BLaER1 treated with 17β-estradiol and CSF1 and Interleukin-3, amounts not matched to agents 10 nM and 100 nM (cell line): ENCODE results near the gene SYNDIG1.

Experiments used
- H3K27ac ChIP-seq, 11 experiments: shearing (Covaris generic); formaldehyde crosslinking; 2 replicates each; pipeline ENCODE4 v1.8.1; 2022
- H3K27me3 ChIP-seq, 11 experiments: shearing (Covaris generic); formaldehyde crosslinking; 2 replicates each; pipeline ENCODE4 v1.8.1; 2022
- H3K36me3 ChIP-seq, 11 experiments: shearing (Covaris generic); formaldehyde crosslinking; 2 replicates each; pipeline ENCODE4 v1.8.1; 2022
- H3K4me1 ChIP-seq, 10 experiments: shearing (Covaris generic); formaldehyde crosslinking; 2 replicates each; pipeline ENCODE4 v1.8.1; 2022
- H3K4me2 ChIP-seq, 11 experiments: shearing (Covaris generic); formaldehyde crosslinking; 2 replicates each; pipeline ENCODE4 v1.8.1; 2022
- H3K4me3 ChIP-seq, 10 experiments: shearing (Covaris generic); formaldehyde crosslinking; 2 replicates each; pipeline ENCODE4 v1.8.1; 2022
- H3K9ac ChIP-seq, 11 experiments: shearing (Covaris generic); formaldehyde crosslinking; 2 replicates each; pipeline ENCODE4 v1.8.1; 2022
- H3K9me3 ChIP-seq, 11 experiments: shearing (Covaris generic); formaldehyde crosslinking; replicated peaks in 1 of 11; 2 replicates each; pipeline ENCODE4 v1.8.1; 2022
- H4K20me1 ChIP-seq, 11 experiments: shearing (Covaris generic); formaldehyde crosslinking; 2 replicates each; pipeline ENCODE4 v1.8.1; 2022
- Cebpa-rat ChIP-seq, 11 experiments: shearing (Covaris generic); IDR thresholded peaks; 2 replicates each; pipeline ENCODE4 v1.8.1; 2022

The SYNDIG1 gene

DNA sequence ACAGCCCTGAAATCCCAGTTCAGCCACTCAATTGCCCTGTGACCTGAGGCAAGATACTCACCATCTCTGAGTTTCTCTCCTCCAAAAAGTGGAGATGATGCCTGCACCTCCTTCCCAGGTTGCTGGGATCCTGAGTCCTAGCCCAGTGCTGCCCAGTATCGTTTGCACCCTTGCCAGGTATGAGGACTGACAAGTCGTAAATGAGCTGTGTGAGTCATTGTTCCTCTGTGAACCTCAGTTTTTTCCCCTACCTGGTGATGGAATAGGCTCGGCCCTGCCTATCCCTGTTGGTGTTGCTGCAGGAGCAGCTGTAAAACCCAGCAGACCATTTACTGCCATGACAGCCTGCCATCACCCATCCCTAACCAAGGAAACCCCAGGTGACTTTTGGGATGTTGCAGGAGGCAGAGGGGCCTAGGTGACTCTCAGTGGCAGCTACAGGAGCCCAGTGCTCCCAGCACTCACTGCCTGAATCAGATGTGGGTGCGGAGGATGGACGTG lies 229.3 kb downstream of the SYNDIG1 start:
- peak overlapping the region in 10 of 11 experiments; percentile 27 to 81 (median 62); a peak in 18 of 22 replicates for H3K4me2 ChIP-seq

DNA sequence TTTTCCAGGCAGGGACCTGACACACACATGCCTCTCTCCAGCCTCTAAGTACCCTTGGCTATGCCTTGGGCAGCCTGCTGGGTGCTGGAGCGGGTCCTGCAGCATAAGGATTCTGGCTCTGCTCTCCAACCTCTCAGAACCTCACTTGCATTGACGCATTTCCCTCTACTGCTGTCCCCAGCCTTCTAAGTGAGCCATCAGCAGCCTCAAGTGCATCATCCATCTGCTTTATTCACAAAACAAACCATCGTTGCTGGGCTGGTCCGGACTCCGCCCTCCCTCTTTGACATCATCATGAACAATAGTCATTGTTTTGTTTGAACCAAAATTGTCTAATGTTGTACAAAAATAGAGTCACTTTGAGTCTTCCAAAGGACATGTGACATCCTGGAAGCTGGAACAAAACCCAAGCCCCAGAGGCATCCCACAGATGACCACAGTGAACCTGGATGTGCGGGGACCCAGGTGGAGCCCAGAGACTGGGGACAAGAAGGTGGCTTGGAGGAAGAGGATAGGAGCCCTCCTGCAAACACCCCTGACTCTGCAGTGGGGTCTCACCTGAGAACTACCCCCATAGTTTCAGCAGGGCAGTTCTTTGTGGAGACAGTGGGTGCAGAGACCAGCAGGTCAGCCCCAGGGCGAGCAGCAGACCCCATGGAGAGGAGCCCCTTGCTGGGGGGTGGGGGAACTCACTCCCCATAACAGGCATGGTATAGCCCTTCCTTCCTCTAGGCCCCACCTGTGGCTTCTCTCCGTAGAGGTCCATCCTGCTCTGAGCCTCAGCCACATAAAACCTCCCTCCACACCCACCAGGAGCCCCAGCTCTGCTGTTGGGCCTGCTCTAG lies 230.1 kb downstream of the SYNDIG1 start:
- 0 out of 22 replicates have a peak, but pooled peaks cover 0 to 3% (median 0%) of the 10 kb centered on the region in 11 experiments for H3K9me3 ChIP-seq
- TF ChIP-seq Cebpa-rat (IDR thresholded peaks at IDR 0.05), result no peak
- H3K36me3 ChIP-seq, result no peaks in the 10 kb centered on the region
- peaks cover 5 to 35% (median 28%) of the 10 kb centered on the region in 10 experiments; a peak in 16 of 20 replicates for H3K4me1 ChIP-seq
- no peak overlapping the region for H3K9ac ChIP-seq
- peak overlapping the region in 7 of 11 experiments; percentile 46 to 81 (median 65); a peak in 12 of 22 replicates for H3K4me2 ChIP-seq
- no peaks in the 10 kb centered on the region for H4K20me1 ChIP-seq
- no peak overlapping the region for H3K27ac ChIP-seq
- H3K27me3 ChIP-seq, result no peaks in the 10 kb centered on the region
- H3K4me3 ChIP-seq, result no peak overlapping the region

More for the DNA sequence above, 229.3 kb downstream of the SYNDIG1 start:
- Histone ChIP-seq H4K20me1 (no peaks in the 10 kb centered on the region), H3K36me3 (no peaks in the 10 kb centered on the region), H3K9ac (peak overlapping the region in 1 of 11 experiments; percentile 32; a peak in 1 of 22 replicates), H3K27me3 (no peaks in the 10 kb centered on the region), H3K4me3 (no peak overlapping the region), H3K27ac (peak overlapping the region in 4 of 11 experiments; percentile 2 to 45 (median 28); a peak in 4 of 22 replicates), H3K4me1 (peaks cover 5 to 36% (median 28%) of the 10 kb centered on the region in 10 experiments; a peak in 16 of 20 replicates), H3K9me3 (0 out of 22 replicates have a peak, but pooled peaks cover 0 to 3% (median 0%) of the 10 kb centered on the region in 11 experiments)
- no peak for TF ChIP-seq Cebpa-rat (IDR thresholded peaks at IDR 0.05)

DNA sequence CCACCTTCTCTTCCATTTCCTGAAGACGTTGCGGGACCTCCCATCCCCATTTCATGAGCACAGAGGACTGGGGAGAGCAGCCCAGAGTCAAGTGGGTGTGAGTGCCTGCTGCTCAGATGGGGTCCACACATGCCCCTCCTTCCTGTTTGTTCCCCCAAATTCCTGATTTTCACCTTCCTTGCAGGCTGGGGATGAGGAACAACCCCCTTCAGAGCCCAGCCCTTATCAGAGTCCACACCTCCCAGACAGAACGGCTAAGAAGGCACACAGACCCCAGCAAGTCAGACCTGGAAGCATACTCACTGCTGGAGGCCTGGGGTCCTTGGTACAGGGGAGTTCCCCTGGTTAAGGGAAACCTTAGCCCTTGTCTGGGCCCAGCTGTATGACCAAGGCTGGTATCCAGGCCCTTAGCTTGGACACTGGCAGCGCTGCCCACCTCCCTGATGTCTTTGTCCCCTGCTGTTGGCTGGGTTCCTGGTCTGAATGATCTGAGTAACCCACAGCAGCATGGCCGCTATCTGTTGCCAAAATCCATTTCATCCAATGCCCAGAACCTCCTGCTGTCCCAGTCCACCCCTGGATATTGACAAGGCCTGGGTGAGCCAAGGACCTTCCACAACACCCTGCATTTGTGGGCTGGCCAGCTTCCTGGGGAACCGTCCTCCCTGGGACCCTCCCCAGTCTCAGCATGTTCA lies 230.9 kb downstream of the SYNDIG1 start:
- peaks cover 5 to 34% (median 28%) of the 10 kb centered on the region in 10 experiments; a peak in 16 of 20 replicates for H3K4me1 ChIP-seq
- no peak for TF ChIP-seq Cebpa-rat (IDR thresholded peaks at IDR 0.05)
- H3K9me3 ChIP-seq, result 0 out of 22 replicates have a peak, but pooled peaks cover 0 to 3% (median 0%) of the 10 kb centered on the region in 11 experiments
- H3K27me3 ChIP-seq, result no peaks in the 10 kb centered on the region
- H3K4me2 ChIP-seq, result peak overlapping the region in 6 of 11 experiments; percentile 22 to 81 (median 32); a peak in 7 of 22 replicates
- H3K27ac ChIP-seq, result no peak overlapping the region
- no peak overlapping the region for H3K4me3 ChIP-seq
- H3K36me3 ChIP-seq, result no peaks in the 10 kb centered on the region
- H4K20me1 ChIP-seq, result no peaks in the 10 kb centered on the region
- H3K9ac ChIP-seq, result no peak overlapping the region

DNA sequence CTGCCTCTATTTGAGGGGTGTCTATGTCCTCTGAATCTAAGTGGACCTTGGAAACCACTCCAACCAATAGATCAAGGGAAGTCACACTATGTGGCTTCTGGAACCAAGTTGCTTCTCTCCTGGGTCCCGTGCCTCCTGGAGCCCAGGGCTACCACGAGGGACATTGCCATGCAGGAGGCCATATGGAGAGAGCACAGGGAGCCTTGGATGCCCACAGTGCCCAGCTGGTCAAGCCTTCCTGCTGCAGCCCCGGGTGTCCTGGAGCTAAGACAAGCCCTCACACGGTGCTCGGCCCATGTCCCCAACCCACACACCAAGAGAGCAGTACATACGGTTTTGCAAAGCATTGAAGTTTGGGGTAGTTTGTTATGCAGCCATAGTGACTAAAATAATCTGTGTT lies 231.6 kb downstream of the SYNDIG1 start:
- Histone ChIP-seq H4K20me1 (no peaks in the 10 kb centered on the region), H3K27me3 (no peaks in the 10 kb centered on the region), H3K9me3 (0 out of 22 replicates have a peak, but pooled peaks cover 0 to 3% (median 0%) of the 10 kb centered on the region in 11 experiments), H3K4me3 (no peak overlapping the region), H3K4me1 (peaks cover 5 to 34% (median 28%) of the 10 kb centered on the region in 10 experiments; a peak in 16 of 20 replicates), H3K4me2 (no peak overlapping the region), H3K27ac (no peak overlapping the region), H3K36me3 (no peaks in the 10 kb centered on the region), H3K9ac (no peak overlapping the region)
- TF ChIP-seq Cebpa-rat (IDR thresholded peaks at IDR 0.05), result no peak

DNA sequence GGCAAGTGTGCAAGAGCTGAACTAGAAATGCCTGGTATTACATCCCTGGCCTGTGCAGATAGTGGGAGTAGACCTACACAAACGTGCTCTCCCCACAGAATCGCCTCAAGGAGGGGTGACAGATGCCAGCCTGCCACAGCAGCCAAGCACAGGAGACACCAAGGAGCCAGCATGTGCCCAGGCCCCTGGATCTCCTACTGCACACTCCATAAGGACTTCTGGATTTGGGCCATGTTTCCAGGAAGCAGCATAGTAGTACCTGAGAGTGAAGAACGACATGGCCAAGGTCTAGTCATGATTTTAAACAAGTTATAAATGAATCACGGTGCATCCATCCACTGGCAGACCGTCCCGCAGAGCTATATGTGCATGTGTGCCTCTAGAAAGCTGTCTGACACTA lies 232.2 kb downstream of the SYNDIG1 start:
- H3K27me3 ChIP-seq, result no peaks in the 10 kb centered on the region
- H4K20me1 ChIP-seq, result no peaks in the 10 kb centered on the region
- no peak overlapping the region for H3K9ac ChIP-seq
- H3K27ac ChIP-seq, result no peak overlapping the region
- no peaks in the 10 kb centered on the region for H3K36me3 ChIP-seq
- no peaks in the 10 kb centered on the region for H3K9me3 ChIP-seq
- H3K4me3 ChIP-seq, result no peak overlapping the region
- peaks cover 5 to 34% (median 28%) of the 10 kb centered on the region in 10 experiments; a peak in 16 of 20 replicates for H3K4me1 ChIP-seq
- no peak overlapping the region for H3K4me2 ChIP-seq
- TF ChIP-seq Cebpa-rat (IDR thresholded peaks at IDR 0.05), result no peak

DNA sequence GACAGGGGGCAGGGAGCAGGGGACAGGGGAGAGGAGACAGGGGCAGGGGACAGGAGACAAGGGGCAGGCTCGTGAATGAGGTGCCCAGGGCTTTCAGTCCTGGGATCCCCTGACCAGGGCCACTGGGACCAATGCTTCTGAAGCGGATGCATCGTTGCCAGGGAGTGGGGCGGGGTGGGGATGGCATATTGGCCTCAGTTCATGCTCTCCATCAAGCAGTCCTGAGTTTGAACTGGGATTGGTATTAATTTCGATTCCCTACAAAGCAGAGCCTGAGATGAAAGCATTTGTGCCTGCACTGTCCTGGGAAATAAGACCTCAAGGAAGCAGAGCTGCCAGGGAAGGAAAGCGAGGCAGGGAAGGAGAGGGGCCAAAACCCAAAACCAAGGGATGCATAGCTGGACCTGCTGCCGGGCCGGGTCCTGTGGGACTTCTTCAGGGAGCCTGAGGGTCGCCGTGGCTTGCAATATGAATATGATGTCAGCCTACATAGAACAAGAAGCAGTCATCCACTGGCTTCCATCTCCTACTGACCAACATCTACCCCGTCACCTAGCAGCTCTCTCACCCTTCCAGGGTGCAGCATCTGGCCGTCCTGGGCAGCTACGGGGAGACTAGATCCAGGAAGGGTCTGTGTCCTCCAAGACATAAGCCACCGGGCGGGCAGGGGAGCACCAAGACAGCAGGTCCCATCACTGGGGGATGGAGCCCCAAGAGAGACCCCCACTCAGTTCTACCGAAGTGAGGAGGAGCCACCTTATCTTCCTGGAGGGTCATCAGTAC lies 233.3 kb downstream of the SYNDIG1 start:
- Histone ChIP-seq H3K4me1 (peaks cover 5 to 28% (median 23%) of the 10 kb centered on the region in 10 experiments; a peak in 16 of 20 replicates), H3K4me2 (no peak overlapping the region), H3K9ac (no peak overlapping the region), H3K9me3 (no peaks in the 10 kb centered on the region), H4K20me1 (no peaks in the 10 kb centered on the region), H3K36me3 (no peaks in the 10 kb centered on the region), H3K27ac (no peak overlapping the region), H3K27me3 (no peaks in the 10 kb centered on the region), H3K4me3 (no peak overlapping the region)
- TF ChIP-seq Cebpa-rat (IDR thresholded peaks at IDR 0.05), result no peak

DNA sequence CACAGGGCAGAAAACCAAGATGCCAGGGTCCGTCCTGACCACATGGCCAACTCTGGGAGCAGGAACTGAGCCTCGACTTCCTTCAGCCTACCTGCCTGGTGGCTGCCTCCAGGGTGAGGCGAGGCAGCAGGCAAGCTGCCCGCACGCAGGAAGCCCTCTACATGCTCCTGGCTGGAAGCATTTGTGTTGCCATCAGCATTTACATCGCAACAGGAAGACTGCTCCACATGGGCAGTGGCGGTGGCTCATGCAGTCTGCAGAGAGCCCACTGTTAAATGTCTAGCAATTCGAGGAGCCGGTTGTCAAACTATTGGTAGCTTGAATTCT lies 233.8 kb downstream of the SYNDIG1 start:
- no peak overlapping the region for H3K4me2 ChIP-seq
- no peaks in the 10 kb centered on the region for H3K9me3 ChIP-seq
- H4K20me1 ChIP-seq, result no peaks in the 10 kb centered on the region
- peaks cover 3 to 23% (median 18%) of the 10 kb centered on the region in 10 experiments; a peak in 16 of 20 replicates for H3K4me1 ChIP-seq
- H3K4me3 ChIP-seq, result no peak overlapping the region
- H3K9ac ChIP-seq, result no peak overlapping the region
- no peaks in the 10 kb centered on the region for H3K36me3 ChIP-seq
- no peaks in the 10 kb centered on the region for H3K27me3 ChIP-seq
- H3K27ac ChIP-seq, result no peak overlapping the region
- no peak for TF ChIP-seq Cebpa-rat (IDR thresholded peaks at IDR 0.05)

DNA sequence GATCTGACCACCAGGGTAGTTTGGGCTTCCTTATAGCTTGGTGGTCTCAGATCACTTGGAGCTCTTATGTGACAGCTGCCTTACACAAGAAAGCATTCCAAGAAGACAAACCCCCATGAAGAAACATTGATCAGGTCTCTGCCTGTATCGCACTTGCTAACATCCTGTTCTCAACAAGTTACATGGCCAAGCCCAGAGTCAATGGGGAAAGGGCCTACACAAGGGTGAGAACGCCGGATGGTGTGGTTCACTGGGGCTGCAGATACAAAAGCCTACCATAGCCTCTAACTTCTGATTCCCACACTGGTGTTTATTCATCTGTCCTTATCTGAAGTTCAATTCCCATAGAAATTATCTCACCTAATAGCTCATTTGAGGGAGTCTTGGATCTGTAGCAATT lies 235.5 kb downstream of the SYNDIG1 start:
- H3K4me1 ChIP-seq, result peaks cover 0 to 6% (median 3%) of the 10 kb centered on the region in 10 experiments; a peak in 8 of 20 replicates
- H3K9ac ChIP-seq, result no peak overlapping the region
- no peaks in the 10 kb centered on the region for H3K9me3 ChIP-seq
- no peak overlapping the region for H3K4me2 ChIP-seq
- no peak for TF ChIP-seq Cebpa-rat (IDR thresholded peaks at IDR 0.05)
- H3K4me3 ChIP-seq, result no peak overlapping the region
- H4K20me1 ChIP-seq, result no peaks in the 10 kb centered on the region
- H3K27me3 ChIP-seq, result no peaks in the 10 kb centered on the region
- no peak overlapping the region for H3K27ac ChIP-seq
- no peaks in the 10 kb centered on the region for H3K36me3 ChIP-seq
